Panc1 (cell line): ENCODE results near the gene LAMB1. TPM values are rescaled to one million over a fixed set of nuclear protein-coding genes. Genes with fewer than 3 reads are reported as not detected.
A peak's percentile ranks its signal among the peaks of the same experiment; 100 is the strongest.

ENCODE experiments used
- ATAC-seq: fragments of 200-7000 bp; cut with Tn5 transposase; 2 replicates; pipeline ENCODE4 v1.9.1; 2020; ENCODE audit warnings: mild to moderate bottlenecking, moderate library complexity
- BruUV-seq: library from RNA; stranded (reverse); fragments of 400-500 nt; replicated peaks from 2 replicates; lab custom pipeline; 2021; lab: Mats Ljungman, UMichigan
- CTCF ChIA-PET: fragments of 300-600 bp; sonication (Branson Sonifier 250); formaldehyde crosslinking; loops from one replicate; lab custom pipeline; 2022; ENCODE audit warnings: antibody characterized with exemption; lab: Charles Lee
- POLR2A ChIA-PET: fragments of 300-600 bp; sonication (Branson Sonifier 250); formaldehyde crosslinking; loops from one replicate; lab custom pipeline; 2022; ENCODE audit warnings: antibody characterized with exemption; lab: Charles Lee
- DNase-seq: peaks from one replicate; pipeline ENCODE4 v3.0.0-alpha.2; 2010; ENCODE audit warnings: low read depth, low spot score
- H3K27ac ChIP-seq: 2 replicates; pipeline ENCODE4 v1.5.1; 2011; ENCODE audit warnings: mild to moderate bottlenecking, low read length, inconsistent platforms
- H3K27me3 ChIP-seq: fragments of 200-500 bp; sonication (Bioruptor generic); 2 replicates; pipeline ENCODE4 v1.6.0; 2014; ENCODE audit warnings: low read length, inconsistent platforms; ENCODE audit not compliant: control insufficient read depth, insufficient read depth
- H3K36me3 ChIP-seq: fragments of 200-500 bp; sonication (Bioruptor generic); 2 replicates; pipeline ENCODE4 v1.5.1; 2014; ENCODE audit warnings: inconsistent platforms, mild to moderate bottlenecking, low read length, moderate library complexity; ENCODE audit not compliant: control insufficient read depth, insufficient read depth
- H3K4me1 ChIP-seq: 2 replicates; pipeline ENCODE4 v1.5.1; 2011; ENCODE audit warnings: inconsistent platforms, mild to moderate bottlenecking, low read length, moderate library complexity; ENCODE audit not compliant: control insufficient read depth, insufficient read depth
- H3K4me3 ChIP-seq, 2 experiments: 2 replicates each; pipeline ENCODE4 v1.5.1; 2011 to 2012; ENCODE audit warnings: low read depth in 2 of 2, low read length in 2 of 2, mild to moderate bottlenecking in 2 of 2, inconsistent platforms in 1 of 2, moderate library complexity in 1 of 2
- H3K9me3 ChIP-seq: fragments of 200-500 bp; sonication (Bioruptor generic); 2 replicates; pipeline ENCODE4 v1.5.1; 2014; ENCODE audit warnings: low read depth, mild to moderate bottlenecking, inconsistent platforms, low read length, moderate library complexity; ENCODE audit not compliant: control insufficient read depth, insufficient read depth
- CTCF ChIP-seq: fragments of 450-650 bp; IDR thresholded peaks from 2 replicates; pipeline ENCODE4 v1.5.1; 2017; ENCODE audit warnings: mild to moderate bottlenecking
- POLR2AphosphoS5 ChIP-seq: IDR thresholded peaks from 2 replicates; pipeline ENCODE4 v1.6.1; 2012; ENCODE audit warnings: mild to moderate bottlenecking, low read depth, low read length, moderate library complexity
- SIN3A ChIP-seq: IDR thresholded peaks from 2 replicates; pipeline ENCODE4 v1.6.1; 2012; ENCODE audit warnings: low read depth, mild to moderate bottlenecking, low read length, moderate library complexity, borderline replicate concordance; ENCODE audit not compliant: insufficient read depth
- TCF7L2 ChIP-seq: IDR thresholded peaks from 2 replicates; pipeline ENCODE4 v1.6.1; 2011; ENCODE audit warnings: mild to moderate bottlenecking, low read depth, low read length, inconsistent platforms
- in situ Hi-C: cut with HindIII; loops from 2 replicates; pipeline ENCODE4 v1.10.0; 2016; ENCODE audit warnings: low sequenced_read_pairs, low pct_unique_long_range_greater_than_20kb
- intact Hi-C: fragments of 100-400 bp; cut with micrococcal nuclease; formaldehyde crosslinking; loops from one replicate; pipeline ENCODE4 v1.10.0; 2022; ENCODE audit not compliant: unreplicated experiment
- total RNA-seq: library from RNA; stranded (reverse); gene quantifications from one replicate; pipeline ENCODE4 v1.2.1, GENCODE V29; 2021; ENCODE audit not compliant: unreplicated experiment
- TF ChIP-seq, protein P1 (sequence below), 2 experiments: IDR thresholded peaks; 2 replicates each; pipeline ENCODE4 v1.6.1; 2011 to 2012; ENCODE audit warnings: low read depth in 2 of 2, control low read depth in 1 of 2, low read length in 1 of 2, mild to moderate bottlenecking in 1 of 2, moderate library complexity in 1 of 2; ENCODE audit not compliant: insufficient read depth in 1 of 2

Gene LAMB1
- total RNA-seq, 1 experiment from 2014 or later = 204 TPM

DNA sequence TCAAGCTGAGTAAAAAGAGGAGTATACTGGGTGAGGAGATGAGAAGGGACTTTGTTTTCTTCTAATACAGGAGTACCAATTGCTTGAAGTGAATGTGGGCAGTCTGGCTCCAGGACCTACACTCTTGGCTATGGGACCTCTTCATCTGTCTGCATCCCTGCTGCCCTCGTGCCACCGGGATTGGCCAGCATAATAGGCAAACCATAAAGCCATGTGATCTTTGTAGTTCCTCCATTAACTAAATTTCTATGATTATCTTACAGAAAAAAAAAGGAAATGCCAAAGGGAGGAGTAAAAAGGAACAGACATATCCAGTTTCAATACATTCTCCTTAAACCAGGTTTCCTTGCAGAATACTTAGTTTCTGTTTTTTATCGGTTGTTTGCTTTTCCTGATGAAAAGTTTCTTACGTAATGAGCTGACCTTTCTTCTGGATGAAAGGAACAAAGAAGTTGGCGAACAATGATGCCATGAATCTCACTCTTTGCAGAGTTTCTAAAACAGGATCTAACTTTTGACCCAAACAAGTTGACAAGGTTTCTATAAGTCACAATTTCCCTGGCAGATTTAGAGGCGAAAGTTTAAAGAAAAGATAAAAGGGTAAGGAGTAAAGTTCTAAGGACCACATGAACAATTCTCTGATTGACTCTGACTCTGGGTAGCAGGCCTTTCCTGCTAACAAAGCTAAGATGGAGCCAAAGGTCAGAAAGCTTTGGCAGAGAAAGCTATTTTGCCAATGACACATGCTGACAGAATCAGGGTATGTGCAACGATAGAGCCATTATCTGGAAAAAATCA, 54.1 kb downstream of the LAMB1 start:
- intact Hi-C loops = no loop called here

DNA sequence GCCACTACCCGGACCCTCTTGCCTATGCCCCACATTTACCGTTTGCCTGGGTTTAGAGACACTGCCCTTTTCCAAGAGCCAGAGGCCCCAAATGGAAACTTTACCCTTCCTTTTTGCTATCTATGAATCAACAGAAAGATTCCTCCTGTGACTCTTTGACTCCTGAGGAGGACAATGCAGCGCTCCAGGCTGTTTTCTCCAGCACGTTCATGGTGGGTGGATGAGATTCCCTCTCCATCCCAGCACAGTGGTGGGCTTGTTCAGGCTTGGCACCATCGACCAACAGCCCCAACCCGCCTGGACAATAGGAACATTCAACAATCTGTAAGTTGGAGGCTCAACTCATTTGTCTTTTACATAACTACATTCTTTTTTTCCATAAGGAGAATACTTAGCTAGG, 56.1 kb downstream of the LAMB1 start:
- TF ChIP-seq SIN3A = no peak
- no peak for TF ChIP-seq CTCF
- TF ChIP-seq TCF7L2 = no peak
- TF ChIP-seq POLR2AphosphoS5 = no peak
- TF ChIP-seq, protein P1, sequence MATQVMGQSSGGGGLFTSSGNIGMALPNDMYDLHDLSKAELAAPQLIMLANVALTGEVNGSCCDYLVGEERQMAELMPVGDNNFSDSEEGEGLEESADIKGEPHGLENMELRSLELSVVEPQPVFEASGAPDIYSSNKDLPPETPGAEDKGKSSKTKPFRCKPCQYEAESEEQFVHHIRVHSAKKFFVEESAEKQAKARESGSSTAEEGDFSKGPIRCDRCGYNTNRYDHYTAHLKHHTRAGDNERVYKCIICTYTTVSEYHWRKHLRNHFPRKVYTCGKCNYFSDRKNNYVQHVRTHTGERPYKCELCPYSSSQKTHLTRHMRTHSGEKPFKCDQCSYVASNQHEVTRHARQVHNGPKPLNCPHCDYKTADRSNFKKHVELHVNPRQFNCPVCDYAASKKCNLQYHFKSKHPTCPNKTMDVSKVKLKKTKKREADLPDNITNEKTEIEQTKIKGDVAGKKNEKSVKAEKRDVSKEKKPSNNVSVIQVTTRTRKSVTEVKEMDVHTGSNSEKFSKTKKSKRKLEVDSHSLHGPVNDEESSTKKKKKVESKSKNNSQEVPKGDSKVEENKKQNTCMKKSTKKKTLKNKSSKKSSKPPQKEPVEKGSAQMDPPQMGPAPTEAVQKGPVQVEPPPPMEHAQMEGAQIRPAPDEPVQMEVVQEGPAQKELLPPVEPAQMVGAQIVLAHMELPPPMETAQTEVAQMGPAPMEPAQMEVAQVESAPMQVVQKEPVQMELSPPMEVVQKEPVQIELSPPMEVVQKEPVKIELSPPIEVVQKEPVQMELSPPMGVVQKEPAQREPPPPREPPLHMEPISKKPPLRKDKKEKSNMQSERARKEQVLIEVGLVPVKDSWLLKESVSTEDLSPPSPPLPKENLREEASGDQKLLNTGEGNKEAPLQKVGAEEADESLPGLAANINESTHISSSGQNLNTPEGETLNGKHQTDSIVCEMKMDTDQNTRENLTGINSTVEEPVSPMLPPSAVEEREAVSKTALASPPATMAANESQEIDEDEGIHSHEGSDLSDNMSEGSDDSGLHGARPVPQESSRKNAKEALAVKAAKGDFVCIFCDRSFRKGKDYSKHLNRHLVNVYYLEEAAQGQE (IDR thresholded peaks at IDR 0.05; ENCODE audit: insufficient read depth in 1 of 2, low read depth in 2 of 2, low read length in 1 of 2) = no peak
- DNase-seq (no peak), ATAC-seq (no peak)
- H3K27ac ChIP-seq = peak overlapping the region; percentile 94
- peaks cover 53% of the 10 kb centered on the region for H3K4me1 ChIP-seq
- intact Hi-C loops (no loop called here), in situ Hi-C loops (no loop called here)
- no peaks in the 10 kb centered on the region for H3K27me3 ChIP-seq
- POLR2A ChIA-PET = no interaction called here
- CTCF ChIA-PET = no interaction called here
- peaks cover 20% of the 10 kb centered on the region for H3K36me3 ChIP-seq
- no TSS peak for BruUV-seq
- no peak overlapping the region for H3K4me3 ChIP-seq
- no peaks in the 10 kb centered on the region for H3K9me3 ChIP-seq

More for the DNA sequence above, 54.1 kb downstream of the LAMB1 start:
- peak overlapping the region; percentile 94 for H3K27ac ChIP-seq
- peak; percentile 88 for DNase-seq
- H3K4me1 ChIP-seq = peaks cover 73% of the 10 kb centered on the region
- POLR2A ChIA-PET = no interaction called here
- peaks cover 8% of the 10 kb centered on the region for H3K36me3 ChIP-seq
- no peak overlapping the region for H3K4me3 ChIP-seq
- in situ Hi-C loops = no loop called here
- BruUV-seq = no TSS peak
- no peaks in the 10 kb centered on the region for H3K27me3 ChIP-seq
- peak; percentile 75 for ATAC-seq
- CTCF ChIA-PET = no interaction called here
- H3K9me3 ChIP-seq = no peaks in the 10 kb centered on the region
- no peak for TF ChIP-seq CTCF
- TF ChIP-seq SIN3A = no peak
- peak; percentile 93 for TF ChIP-seq TCF7L2
- TF ChIP-seq POLR2AphosphoS5 = peak; percentile 66; the same call in 1 of the 2 replicates
- TF ChIP-seq, protein P1 (IDR thresholded peaks at IDR 0.05; ENCODE audit: insufficient read depth in 1 of 2, low read depth in 2 of 2, low read length in 1 of 2) = peak in 1 of 2 experiments; percentile 18; a peak in 1 of 4 replicates
